ENCODE measurements around the gene DHX38.

Gene DHX38

DNA sequence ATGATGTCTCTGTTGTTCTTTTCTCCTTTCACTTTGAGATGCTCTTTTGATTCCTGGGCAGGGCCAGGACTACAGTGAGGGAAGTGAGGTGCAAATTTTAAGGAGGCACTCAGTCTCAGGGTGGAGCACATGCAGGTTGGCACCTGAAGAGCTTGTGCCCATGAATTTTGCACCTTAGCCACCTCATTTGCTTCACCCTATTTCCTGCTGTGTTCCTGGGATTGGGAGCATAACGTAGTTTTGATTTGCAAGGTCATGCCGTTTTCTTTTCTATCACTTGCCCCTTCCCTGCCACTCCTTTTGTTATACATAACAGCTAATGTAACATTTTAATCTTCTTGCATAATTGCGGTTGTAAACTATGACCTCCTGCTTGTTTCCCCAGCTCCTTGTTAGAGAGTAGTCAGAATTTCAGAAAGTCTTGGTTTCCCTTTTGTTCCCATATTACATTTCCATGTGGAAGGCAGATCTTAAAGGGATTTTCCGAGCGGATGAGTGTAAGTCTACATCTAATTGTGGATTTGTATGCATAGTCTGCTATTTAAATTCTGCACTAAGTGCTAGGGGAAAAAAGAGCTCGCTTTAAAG is 68.6 kb downstream of the DHX38 start:
- H3K4me3 ChIP-seq (ENCODE audit: low read length in 2 of 2), result no peak overlapping the region
- H3K27ac ChIP-seq (ENCODE audit: low read depth in 2 of 2, low read length in 2 of 2), result no peak overlapping the region
- H3K9me3 ChIP-seq (ENCODE audit: control insufficient read depth in 2 of 2, low read length in 2 of 2), result no peaks in the 10 kb centered on the region
- H3K9ac ChIP-seq (ENCODE audit: low read depth in 1 of 2, low read length in 2 of 2), result no peak overlapping the region
- H3K36me3 ChIP-seq (ENCODE audit: control insufficient read depth in 2 of 2, insufficient read depth in 2 of 2, low read length in 2 of 2), result no peaks in the 10 kb centered on the region
- peaks cover 0 to 5% of the 10 kb centered on the region in 2 donors for H3K4me1 ChIP-seq (ENCODE audit: control insufficient read depth in 2 of 2, insufficient read depth in 2 of 2, low read length in 2 of 2)
- H3K27me3 ChIP-seq (ENCODE audit: control insufficient read depth in 2 of 2, insufficient read depth in 2 of 2, low read length in 2 of 2), result no peaks in the 10 kb centered on the region
